T1000 (cell line): Measurements from ENCODE around the gene LARP7.
"Not testable (repeated sequence)": the region's sequence is repeated elsewhere in the genome, so short reads cannot be mapped to it uniquely, and the experiment has no call there.

Source experiments
- DNase-seq: peaks from one replicate; lab custom pipeline; 2025; ENCODE audit warnings: mixed read lengths; lab: John Stamatoyannopoulos, UW

The LARP7 gene

DNA sequence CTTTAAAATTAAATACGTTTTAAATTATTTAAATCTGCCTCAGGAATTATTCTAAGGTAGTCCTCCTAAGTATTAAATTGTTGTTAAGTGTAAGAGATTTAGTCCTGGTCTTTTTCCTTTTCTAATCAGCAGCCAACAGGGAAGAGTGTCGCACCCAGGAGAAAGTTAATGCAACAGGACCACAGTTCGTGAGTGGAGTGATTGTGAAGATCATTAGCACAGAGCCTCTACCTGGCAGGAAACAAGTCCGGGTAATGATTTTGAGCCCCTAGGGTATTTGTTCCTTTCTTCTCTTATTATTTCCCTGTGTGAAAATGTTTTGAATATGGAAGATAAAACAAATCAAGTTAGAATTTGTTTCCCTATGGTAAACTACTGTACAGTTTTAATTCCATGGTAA lies 13.4 kb downstream of the LARP7 start:
- DNase-seq, result no peak

DNA sequence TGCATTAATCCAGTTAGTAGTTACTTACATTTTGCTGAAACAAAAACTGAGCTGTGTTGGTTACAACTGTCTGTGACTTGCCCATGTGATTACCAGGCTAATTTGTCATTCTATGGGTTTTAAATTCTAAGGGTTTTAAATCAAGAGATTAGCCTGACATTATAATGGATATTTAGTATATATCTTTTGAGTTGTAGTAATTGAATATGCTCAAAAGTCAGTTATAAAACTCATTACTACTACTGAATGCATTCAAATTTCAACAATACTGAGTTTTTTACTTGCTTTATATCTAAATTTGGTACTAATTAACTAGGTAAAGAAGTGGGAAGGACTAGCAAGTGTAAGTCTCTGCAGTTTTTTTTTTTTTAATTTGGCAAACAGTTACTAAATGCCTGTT lies 14.7 kb downstream of the LARP7 start:
- no peak for DNase-seq

DNA sequence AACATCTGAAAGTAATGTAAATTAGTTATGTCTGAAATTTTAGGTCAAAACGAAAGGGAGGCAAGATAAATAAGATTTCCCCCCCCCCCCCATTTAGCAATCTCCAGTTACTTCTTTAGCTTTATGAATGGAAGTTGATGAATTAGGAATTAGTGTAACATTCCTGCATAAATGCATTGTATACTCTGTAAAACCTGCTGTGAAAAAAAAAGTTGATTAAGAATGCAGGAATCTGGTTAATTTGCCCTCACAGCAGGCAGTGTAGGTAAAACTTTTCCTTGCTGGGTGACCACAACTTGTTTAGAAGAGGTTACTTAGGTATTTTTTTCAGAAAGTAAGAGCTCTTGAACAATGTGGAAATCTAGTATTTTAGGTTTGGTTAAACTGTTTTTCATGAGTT lies 15.3 kb downstream of the LARP7 start:
- no peak for DNase-seq

DNA sequence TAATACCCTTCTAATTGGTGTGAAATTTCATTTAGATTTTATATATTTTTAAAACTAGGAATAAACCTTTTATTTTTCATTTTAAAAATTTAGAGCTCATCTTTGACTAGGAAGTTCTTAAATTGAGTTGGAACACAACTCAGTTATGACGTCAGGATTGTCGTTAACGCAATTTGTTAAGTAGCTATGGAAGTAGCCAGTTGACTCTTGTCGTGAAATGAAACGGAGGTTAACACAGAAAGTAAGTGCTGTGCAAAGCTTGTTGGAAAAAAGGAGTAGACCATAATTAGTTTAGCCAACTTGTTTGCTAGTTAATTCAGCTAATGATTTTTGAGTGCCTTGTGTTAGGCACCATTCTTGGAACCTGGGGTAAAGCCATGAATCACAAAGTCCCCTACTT lies 18.3 kb downstream of the LARP7 start:
- DNase-seq, result no peak

DNA sequence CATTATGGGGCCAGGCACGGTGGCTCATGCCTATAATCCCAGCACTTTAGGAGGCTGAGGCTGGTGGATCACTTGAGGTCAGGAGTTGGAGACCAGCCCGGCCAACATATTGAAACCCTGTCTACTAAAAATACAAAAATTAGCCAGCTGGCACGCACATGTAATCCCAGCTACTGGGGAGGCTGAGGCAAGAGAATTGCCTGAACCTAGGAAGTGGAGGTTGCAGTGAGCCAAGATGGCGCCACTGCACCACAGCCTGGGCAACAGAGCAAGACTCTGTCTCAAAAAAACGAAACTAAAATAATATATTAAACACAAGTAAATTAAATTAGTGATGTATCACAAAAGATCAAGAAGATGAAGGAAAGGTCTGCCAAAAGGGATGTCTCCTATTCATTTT lies 19.2 kb downstream of the LARP7 start:
- not testable (repeated sequence) for DNase-seq

DNA sequence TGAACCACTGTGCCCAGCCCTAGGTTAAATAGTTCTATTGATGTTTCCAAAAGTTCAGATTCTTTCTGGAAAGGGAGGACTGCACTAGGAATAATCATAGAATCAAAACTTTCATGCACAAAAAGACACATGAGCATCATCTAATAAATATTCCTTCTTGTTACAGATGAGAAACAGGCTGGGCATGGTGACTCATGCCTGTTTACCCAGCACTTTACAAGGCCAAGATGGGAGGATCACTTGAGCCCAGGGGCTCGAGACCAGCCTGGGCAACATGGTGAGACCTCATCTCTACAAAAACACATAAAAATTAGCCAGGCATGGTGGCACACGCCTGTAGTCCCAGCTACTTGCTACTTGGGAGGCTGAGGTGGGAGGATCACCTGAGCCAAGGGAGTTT lies 27.7 kb downstream of the LARP7 start:
- DNase-seq, result no peak

DNA sequence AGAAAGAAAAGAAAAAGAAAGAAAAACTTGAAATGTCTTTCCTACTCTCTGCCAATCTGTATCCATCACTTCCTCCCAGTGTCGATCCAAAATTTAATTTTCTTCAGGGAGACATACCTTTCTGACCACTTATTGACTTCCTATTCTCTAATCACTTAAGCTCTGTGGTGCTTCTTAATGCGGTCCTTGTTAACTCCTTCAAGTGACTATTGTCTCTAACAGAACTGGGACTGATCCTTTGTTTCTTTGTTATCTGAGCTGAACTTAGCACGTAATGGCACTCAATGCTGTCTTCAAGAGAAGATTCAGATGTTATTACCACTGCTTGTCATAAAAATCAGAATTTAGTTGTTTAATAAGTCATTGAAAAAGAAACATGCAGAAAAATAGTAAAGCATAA lies 31.2 kb downstream of the LARP7 start:
- no peak for DNase-seq

DNA sequence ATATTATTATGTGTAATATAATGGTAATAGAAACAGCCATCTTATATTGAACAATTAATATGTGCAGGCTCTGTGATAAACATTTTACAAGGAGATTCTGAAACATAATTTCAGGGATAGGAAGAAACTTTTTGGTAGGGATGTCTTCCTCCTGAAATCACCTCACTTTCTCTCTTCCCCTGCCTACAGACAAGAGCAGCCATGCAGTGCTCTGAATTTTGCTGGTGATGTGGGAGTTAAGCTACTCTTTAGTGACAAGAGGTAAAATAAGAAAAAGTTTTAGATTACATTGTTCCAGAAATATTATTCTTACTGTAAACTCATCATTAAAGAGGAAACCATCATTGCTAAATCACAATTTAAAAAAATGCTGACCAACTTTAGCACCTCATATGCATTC lies 36.1 kb downstream of the LARP7 start:
- no peak for DNase-seq

DNA sequence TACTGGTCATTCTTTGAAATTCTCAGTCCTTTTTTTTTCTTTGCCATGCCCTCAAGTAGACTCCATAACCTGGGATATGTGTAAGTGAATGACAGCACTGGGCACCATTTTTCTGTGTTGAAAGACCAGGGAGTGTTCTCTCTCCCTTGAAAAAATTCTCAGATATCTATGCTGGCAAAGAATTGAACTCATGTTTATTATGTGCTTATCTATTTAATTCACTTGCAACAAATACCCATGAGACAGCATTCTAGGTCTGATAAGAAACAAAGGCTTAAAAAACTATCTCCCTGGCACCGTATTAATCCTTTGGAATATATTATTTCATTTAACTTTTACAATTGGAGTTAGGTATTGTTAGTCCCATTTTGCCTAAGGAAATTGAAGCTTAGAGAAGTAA lies 36.7 kb downstream of the LARP7 start:
- DNase-seq, result no peak

DNA sequence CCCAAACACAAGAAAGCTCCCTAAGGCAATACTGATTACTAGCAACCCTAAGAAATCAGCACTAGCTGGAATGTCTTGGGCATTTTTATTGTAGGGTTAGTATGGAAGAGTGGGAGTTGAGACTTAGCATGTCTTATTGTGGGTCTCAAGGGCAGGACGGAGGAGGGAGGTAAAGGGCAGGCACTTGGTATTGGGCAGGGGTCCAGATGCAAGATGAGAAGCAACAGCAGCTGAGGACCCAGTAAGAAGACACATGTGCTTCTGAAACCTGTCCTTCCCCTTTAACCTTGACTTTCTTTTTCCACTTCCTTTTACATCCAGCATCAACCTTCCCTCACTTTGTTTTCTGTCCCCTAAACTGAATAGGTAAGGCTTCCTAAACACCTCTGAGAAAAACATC lies 37.4 kb downstream of the LARP7 start:
- no peak for DNase-seq

DNA sequence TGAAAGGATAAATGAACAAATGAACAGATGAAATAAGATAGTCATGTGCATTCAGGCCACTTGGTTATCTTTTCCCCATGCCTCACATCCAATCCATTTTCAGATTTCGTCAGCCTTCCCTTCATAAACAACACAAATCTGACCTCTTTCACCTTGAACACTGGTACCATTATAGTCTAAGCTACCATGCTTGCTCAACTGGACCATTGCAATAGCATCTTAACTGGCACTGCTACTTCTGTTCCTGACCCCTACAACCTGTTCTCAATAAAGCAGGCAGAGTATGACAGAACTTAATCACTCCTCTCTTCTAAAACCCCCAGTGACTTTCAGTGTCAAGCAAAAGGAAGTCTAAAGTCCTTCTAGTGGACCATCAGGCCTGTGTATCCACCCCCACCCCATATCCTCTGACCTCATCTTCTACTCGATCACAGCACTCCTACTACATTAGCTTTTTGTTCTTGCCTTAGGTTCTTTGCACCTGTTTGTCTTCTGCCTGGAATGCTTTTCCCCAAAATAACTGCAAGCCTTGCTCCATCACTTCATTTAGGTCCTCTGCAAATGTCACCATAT lies 40.7 kb downstream of the LARP7 start:
- no peak for DNase-seq

DNA sequence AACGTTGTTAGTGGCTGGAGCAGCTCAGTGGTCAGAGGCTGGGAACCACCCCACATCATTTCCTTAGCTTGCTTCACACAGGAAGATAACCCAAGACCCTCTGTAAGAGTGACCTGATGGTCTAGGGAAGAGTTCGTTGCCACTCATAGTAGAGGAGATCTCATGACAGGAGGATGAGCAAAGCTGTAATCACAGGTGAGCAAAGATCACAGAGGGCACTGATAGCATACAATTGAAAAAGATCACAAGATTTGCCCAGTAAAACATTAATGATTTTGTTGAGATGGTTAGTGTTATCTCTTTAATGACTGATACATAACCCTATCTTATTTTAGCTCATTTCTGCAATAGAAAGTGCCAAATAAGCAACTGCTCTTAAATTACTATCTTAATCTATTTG lies 44.1 kb downstream of the LARP7 start:
- no peak for DNase-seq

DNA sequence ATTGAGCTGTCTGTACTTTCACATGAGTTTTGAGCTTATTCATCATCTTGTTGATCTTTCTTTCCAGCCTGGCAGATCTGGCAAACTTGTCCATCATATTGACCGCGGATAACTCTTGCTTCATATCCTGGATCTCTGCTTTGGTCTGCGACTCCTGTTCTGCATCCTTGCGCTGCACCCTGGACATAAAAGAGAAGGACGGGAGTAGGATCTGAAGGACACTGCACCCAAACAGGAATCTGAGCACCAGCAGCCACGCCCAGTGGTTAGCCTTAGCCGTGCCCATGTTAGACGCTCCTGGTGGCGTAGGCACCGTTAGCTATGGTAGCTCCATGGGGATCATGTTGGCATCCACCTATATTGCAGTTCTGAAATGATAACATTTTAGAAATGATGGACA lies 56.6 kb downstream of the LARP7 start:
- no peak for DNase-seq

DNA sequence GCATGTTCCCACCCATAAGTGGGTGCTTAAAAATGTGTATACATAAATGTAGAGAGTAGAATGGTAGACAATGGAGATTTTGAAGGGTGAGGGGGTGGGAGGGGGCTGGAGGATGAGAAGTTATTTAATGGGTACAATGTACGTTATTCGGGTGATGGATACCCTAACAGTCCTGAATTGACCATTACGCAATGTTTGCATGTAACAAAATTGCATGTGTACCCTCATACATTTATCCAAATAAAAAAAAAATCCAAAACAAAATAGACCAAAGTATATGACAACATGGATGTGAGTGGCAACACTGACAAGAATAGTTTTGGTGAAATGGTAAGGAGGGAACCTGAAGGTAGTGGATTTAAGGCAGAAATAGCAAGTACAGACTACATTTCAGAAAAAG lies 63.7 kb downstream of the LARP7 start:
- no peak for DNase-seq

DNA sequence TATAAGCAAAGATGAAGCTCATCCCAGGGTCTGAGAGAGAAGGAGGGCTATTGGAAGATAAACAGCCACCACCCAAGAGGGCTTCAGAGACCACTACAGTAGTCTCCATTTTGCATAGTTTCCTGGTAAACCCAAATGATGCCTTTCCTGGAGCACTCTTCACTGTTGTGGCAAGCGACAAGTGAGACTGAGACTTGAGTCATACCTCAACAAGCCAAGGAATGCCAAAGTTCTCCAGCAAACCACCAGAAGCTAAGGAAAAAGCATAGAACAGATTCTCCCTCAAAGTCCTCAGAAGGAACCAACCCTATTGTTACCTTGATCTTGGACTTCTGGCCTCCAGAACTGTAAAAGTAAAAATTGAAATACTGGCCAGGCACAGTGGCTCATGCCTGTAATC lies 65.9 kb downstream of the LARP7 start:
- DNase-seq, result no peak

DNA sequence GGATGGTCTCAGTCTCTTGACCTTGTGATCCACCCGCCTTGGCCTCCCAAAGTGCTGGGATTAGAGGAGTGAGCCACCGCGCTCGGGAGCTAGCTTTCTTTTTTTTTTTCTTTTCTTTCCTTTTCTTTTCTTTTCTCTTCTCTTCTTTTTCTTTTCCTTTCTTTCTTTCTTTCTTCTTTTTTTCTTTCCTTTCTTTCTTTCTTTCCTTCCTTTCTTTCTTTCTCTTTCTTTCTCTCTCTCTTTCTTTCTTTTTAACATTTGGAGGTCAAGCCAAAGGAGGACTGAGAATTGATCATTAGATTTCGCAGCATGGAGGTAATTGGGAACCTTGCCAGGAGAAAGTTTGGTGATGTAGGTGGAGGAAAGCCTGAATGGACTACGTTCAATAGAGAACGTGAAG lies 67.4 kb downstream of the LARP7 start:
- no peak for DNase-seq

DNA sequence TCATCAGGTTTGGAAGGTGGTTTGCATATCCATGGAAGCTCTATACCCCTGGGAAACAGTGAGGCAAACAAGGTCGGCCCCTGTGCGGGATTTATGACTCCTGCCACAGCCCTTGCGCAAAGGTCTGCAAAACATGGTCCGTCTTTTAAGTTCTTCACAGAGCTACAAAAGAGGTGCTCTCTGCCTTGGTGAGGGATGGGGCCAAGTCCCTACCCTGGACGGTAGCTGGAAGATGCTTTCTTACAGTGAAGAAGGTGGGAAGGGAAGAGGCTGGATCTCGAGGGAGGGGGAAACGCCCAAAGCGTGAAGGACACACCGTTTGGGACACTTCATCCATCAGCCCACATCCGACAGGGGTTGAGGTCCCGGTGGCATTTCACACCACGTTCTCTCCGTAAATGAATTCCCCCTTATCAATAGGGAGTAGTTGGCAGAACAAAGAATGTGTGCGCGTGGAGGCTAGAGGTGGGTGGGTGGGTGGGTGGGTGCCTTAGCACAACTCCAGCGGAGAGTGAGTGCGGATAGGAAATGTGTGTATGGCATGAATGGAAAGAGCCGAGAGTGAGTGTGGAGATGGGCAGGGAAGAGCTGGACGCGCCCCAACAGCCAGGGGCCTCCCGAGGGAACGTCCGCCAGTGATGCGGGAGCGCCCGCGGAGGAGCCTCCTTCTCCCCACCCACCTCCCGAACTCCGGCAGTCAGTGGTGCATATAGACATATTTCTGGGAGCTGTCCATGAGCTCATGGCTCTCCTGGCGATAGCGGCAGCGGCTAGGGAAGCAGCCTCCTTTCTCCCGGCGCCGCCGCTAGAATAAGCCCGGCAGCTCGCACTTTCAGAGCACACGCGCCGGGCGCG lies 68.3 kb downstream of the LARP7 start:
- peak; percentile 74 for DNase-seq

DNA sequence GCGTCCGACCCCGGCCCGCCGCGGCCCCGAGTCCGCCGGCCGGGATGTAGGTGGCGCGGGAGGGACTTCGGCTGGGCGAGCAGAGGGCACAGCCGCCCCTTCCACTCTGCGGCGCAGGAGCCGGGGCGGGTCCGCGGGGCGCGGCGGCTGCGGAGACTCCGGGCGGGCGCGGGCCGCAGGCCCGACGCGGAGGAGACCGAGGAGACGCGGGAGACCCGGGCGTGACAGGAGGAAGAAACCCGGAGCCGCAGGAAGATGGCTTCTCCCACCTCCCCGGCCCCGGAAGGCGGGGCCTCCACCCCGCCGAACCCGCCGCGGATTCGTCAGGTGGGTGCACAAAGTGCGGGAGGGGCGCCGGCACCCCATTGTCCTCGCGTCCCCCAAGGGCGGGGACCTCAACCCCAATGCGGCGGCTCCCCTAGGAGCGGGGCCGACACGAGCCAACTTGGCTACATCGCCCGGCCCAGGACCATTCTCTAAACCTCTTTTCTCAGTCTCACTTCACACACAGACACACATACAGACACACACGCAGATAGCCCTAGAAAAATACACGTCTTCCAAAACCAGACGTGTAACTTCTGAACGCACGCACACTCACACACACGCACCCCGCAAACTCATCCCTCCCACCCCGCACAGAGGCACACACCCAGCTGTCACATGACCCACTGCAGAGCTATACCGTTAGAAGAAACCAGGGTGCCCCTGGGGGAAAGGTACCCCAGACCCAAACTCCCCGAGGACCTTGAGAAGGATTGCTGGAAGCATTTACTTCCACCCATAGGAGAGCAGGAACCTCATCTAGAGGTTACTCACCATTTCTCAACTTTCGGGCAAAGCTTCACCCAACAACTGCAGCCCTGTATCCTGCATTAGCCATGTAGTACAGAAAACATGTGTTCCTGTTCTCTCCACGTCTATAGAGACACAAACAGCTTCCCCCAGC lies 69.2 kb downstream of the LARP7 start:
- DNase-seq, result peak; percentile 19

DNA sequence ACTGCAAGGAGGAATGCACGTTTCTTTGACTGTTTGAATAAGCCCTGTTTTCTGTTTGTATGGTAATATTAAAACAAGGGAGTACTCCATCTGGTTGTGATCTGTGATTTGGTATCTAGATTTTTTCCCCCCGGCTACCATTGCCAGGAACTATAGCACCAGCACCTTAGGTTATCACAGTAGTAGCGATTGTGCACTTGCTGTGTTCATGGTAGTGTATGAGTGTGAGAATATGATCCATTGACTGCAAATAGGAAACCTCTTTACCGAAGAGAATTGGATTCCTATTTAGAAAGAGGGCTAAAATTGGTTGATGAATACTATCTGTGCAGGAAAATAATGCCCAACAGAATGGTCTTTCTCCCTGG lies 69.9 kb downstream of the LARP7 start:
- no peak for DNase-seq
